ENCODE measurements around the gene CYP1A2. TPM values are rescaled to one million over a fixed set of nuclear protein-coding genes. Genes with fewer than 3 reads are reported as not detected.

CYP1A2 gene
- polyA plus RNA-seq, 1 of the 3 experiments (the other 2 are of a cell fraction): not detected

GRCh38 chr15:74725225-74725774, 23.3 kb upstream of the CYP1A2 start, which contains the start of gene CYP1A1:
Gene CYP1A1, minus strand, starts transcription at chr15:74725528. Its CDS starts 2,431 bp downstream, at chr15:74723097.
- H3K27me3 ChIP-seq (ENCODE audit: insufficient read depth): peaks cover 12% of the 10 kb centered on the region; the same call in 1 of the 2 replicates
- H3F3A ChIP-seq (replicated peaks; ENCODE audit: insufficient read depth): no peaks in the 10 kb centered on the region
- H3K4me3 ChIP-seq (ENCODE audit: low read depth in 2 of 2, low read length in 1 of 2): peak within 1 kb of the TSS; percentile 57 to 73
- POLR2A ChIA-PET: no interaction called here
- no peaks in the 10 kb centered on the region for H4K20me1 ChIP-seq (ENCODE audit: insufficient read depth)
- TF ChIP-seq, protein P1, sequence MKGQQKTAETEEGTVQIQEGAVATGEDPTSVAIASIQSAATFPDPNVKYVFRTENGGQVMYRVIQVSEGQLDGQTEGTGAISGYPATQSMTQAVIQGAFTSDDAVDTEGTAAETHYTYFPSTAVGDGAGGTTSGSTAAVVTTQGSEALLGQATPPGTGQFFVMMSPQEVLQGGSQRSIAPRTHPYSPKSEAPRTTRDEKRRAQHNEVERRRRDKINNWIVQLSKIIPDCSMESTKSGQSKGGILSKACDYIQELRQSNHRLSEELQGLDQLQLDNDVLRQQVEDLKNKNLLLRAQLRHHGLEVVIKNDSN (IDR thresholded peaks at IDR 0.05; ENCODE audit: borderline replicate concordance, low read depth): no peak
- TF ChIP-seq EZH2phosphoT487 (IDR thresholded peaks at IDR 0.05; ENCODE audit: borderline replicate concordance, low read depth): no peak
- TF ChIP-seq GATA2 (CRISPR knock-in tag; IDR thresholded peaks at IDR 0.05): no peak
- no peak for TF ChIP-seq FOSL2 (IDR thresholded peaks at IDR 0.05; ENCODE audit: borderline replicate concordance, low read depth)
- TF ChIP-seq ELF1 (IDR thresholded peaks at IDR 0.05): no peak
- TF ChIP-seq, protein P2, sequence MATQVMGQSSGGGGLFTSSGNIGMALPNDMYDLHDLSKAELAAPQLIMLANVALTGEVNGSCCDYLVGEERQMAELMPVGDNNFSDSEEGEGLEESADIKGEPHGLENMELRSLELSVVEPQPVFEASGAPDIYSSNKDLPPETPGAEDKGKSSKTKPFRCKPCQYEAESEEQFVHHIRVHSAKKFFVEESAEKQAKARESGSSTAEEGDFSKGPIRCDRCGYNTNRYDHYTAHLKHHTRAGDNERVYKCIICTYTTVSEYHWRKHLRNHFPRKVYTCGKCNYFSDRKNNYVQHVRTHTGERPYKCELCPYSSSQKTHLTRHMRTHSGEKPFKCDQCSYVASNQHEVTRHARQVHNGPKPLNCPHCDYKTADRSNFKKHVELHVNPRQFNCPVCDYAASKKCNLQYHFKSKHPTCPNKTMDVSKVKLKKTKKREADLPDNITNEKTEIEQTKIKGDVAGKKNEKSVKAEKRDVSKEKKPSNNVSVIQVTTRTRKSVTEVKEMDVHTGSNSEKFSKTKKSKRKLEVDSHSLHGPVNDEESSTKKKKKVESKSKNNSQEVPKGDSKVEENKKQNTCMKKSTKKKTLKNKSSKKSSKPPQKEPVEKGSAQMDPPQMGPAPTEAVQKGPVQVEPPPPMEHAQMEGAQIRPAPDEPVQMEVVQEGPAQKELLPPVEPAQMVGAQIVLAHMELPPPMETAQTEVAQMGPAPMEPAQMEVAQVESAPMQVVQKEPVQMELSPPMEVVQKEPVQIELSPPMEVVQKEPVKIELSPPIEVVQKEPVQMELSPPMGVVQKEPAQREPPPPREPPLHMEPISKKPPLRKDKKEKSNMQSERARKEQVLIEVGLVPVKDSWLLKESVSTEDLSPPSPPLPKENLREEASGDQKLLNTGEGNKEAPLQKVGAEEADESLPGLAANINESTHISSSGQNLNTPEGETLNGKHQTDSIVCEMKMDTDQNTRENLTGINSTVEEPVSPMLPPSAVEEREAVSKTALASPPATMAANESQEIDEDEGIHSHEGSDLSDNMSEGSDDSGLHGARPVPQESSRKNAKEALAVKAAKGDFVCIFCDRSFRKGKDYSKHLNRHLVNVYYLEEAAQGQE (IDR thresholded peaks at IDR 0.05; ENCODE audit: low read depth, low read length): no peak
- TF ChIP-seq JUND (IDR thresholded peaks at IDR 0.05): no peak
- no peak for TF ChIP-seq TCF12 (IDR thresholded peaks at IDR 0.05)
- H3K27ac ChIP-seq (ENCODE audit: low read depth in 2 of 2, low read length in 1 of 2): no peak within 1 kb of the TSS
- no peaks in the 10 kb centered on the region for H3K36me3 ChIP-seq (replicated peaks in 1 of 2; ENCODE audit: control insufficient read depth in 1 of 2, insufficient read depth in 2 of 2, low read length in 1 of 2)
- H3K4me2 ChIP-seq: peak within 1 kb of the TSS; percentile 93
- DNase-seq: peak; percentile 69
- WGBS (ENCODE audit: low lambda C conversion rate): no CpG with 5 or more reads among the region's 10 CpGs
- H3K4me1 ChIP-seq (ENCODE audit: control insufficient read depth in 1 of 2, insufficient read depth in 2 of 2, low read depth in 1 of 2, low read length in 1 of 2): peaks cover 0 to 7% of the 10 kb centered on the region in 2 experiments; a peak in 1 of 4 replicates
- no peaks in the 10 kb centered on the region for H3K9me2 ChIP-seq
- no peaks in the 10 kb centered on the region for H3K9me3 ChIP-seq
- H3K9ac ChIP-seq: no peak within 1 kb of the TSS
- peak within 1 kb of the TSS; percentile 95 for H2AFZ ChIP-seq (ENCODE audit: low read depth)
- no peaks in the 10 kb centered on the region for H3K79me2 ChIP-seq (ENCODE audit: insufficient read depth)
- CTCF ChIA-PET: interaction anchor here (0.8 to 5.1 kb wide), 9 partner anchors 17 to 94 kb away, joined by 3 to 32 read pairs (median 4); partner anchors contain the start of gene CSK

GRCh38 chr15:74725845-74726773, 22.5 kb upstream of the CYP1A2 start:
- peaks cover 0 to 7% of the 10 kb centered on the region in 2 experiments; a peak in 1 of 4 replicates for H3K4me1 ChIP-seq (ENCODE audit: control insufficient read depth in 1 of 2, insufficient read depth in 2 of 2, low read depth in 1 of 2, low read length in 1 of 2)
- no peaks in the 10 kb centered on the region for H3K9me2 ChIP-seq
- H3K27me3 ChIP-seq (ENCODE audit: insufficient read depth): peaks cover 18% of the 10 kb centered on the region; the same call in 1 of the 2 replicates
- no peaks in the 10 kb centered on the region for H3K79me2 ChIP-seq (ENCODE audit: insufficient read depth)
- no peak overlapping the region for H3K27ac ChIP-seq (ENCODE audit: low read depth in 2 of 2, low read length in 1 of 2)
- no peaks in the 10 kb centered on the region for H3K36me3 ChIP-seq (replicated peaks in 1 of 2; ENCODE audit: control insufficient read depth in 1 of 2, insufficient read depth in 2 of 2, low read length in 1 of 2)
- no peaks in the 10 kb centered on the region for H3K9me3 ChIP-seq
- POLR2A ChIA-PET: no interaction called here
- H3K4me2 ChIP-seq: peak overlapping the region; percentile 93
- H2AFZ ChIP-seq (ENCODE audit: low read depth): peak overlapping the region; percentile 95
- CTCF ChIA-PET: interaction anchor here (0.6 to 5.1 kb wide), 9 partner anchors 20 to 231 kb away, joined by 3 to 32 read pairs (median 4); partner anchors contain the start of genes CSK and RPP25
- peak overlapping the region; percentile 57 to 73 for H3K4me3 ChIP-seq (ENCODE audit: low read depth in 2 of 2, low read length in 1 of 2)
- H3F3A ChIP-seq (replicated peaks; ENCODE audit: insufficient read depth): no peaks in the 10 kb centered on the region
- no peaks in the 10 kb centered on the region for H4K20me1 ChIP-seq (ENCODE audit: insufficient read depth)
- 1% methylated on average over 34 of the region's 86 CpGs for WGBS (ENCODE audit: low lambda C conversion rate)
- TF ChIP-seq, protein P3, sequence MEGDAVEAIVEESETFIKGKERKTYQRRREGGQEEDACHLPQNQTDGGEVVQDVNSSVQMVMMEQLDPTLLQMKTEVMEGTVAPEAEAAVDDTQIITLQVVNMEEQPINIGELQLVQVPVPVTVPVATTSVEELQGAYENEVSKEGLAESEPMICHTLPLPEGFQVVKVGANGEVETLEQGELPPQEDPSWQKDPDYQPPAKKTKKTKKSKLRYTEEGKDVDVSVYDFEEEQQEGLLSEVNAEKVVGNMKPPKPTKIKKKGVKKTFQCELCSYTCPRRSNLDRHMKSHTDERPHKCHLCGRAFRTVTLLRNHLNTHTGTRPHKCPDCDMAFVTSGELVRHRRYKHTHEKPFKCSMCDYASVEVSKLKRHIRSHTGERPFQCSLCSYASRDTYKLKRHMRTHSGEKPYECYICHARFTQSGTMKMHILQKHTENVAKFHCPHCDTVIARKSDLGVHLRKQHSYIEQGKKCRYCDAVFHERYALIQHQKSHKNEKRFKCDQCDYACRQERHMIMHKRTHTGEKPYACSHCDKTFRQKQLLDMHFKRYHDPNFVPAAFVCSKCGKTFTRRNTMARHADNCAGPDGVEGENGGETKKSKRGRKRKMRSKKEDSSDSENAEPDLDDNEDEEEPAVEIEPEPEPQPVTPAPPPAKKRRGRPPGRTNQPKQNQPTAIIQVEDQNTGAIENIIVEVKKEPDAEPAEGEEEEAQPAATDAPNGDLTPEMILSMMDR (IDR thresholded peaks at IDR 0.05): 0 out of 2 replicates have a peak, but pooled peaks have one; percentile 2
- TF ChIP-seq YY1 (IDR thresholded peaks at IDR 0.05; ENCODE audit: low read depth): no peak
- DNase-seq: peak; percentile 79
- H3K9ac ChIP-seq: no peak overlapping the region

Measured in SK-N-SH (cell line).